ENCODE results near the gene BUD23.

The BUD23 gene

DNA sequence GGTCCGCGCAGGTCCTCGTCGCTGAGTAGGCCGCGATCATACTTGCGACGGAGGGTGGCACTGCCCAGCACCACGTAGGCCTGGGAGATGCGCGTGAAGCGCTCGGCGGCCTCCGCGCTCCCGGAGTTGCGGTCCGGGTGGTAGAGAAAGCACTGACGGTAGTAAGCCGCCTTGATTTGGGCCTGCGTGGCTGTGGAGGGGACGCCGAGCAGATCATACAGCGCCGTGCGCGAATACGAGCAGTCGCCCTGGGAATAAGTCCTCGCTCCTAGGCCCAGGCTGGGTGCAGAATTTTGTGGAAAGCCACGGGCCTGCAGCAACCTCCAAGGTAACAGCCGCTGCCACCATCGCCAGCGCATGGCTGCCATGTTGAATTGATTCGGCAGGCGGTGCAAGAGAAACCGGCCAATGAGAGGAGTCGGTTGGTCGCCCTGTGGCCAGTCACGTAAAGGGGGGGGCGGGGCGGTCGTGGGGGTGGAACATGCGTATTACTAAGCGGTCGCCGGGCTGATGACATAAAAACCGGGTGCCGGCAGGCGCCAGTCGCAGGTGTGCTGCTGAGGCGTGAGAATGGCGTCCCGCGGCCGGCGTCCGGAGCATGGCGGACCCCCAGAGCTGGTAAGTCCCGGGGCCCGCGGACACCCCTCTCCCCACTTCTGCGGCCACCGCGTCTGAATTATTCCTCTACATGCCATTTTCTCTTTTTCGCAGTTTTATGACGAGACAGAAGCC is at the start of gene BUD23, which contains the start of gene DNAJC30:
Gene BUD23, plus strand, starts transcription at position 542 of the 732 bp plus-strand sequence. Its CDS starts 29 bp downstream, at position 571.
Gene DNAJC30, minus strand, starts transcription at position 398 of the 732 bp plus-strand sequence. Its CDS starts 30 bp downstream, at position 368.
- Histone ChIP-seq H4K20me1 (ENCODE audit: insufficient read depth) (no peaks in the 10 kb centered on the region), H3K27ac (peak within 1 kb of the TSS; percentile 85), H3K4me1 (ENCODE audit: low read depth, poor library complexity, severe bottlenecking) (peaks cover 38% of the 10 kb centered on the region), H3K79me2 (ENCODE audit: insufficient read depth, low read depth) (peaks cover 75% of the 10 kb centered on the region), H3K9ac (peak within 1 kb of the TSS; percentile 98), H3K27me3 (ENCODE audit: insufficient read depth, low read depth) (no peaks in the 10 kb centered on the region), H3K4me2 (peak within 1 kb of the TSS; percentile 96), H3K36me3 (ENCODE audit: insufficient read depth) (peaks cover 5% of the 10 kb centered on the region; the same call in 1 of the 2 replicates), H3K4me3 (IDR thresholded peaks at IDR 0.05; ENCODE audit: insufficient read depth, low read depth, low read length) (no peak within 1 kb of the TSS), H2AFZ (ENCODE audit: low read depth) (peak within 1 kb of the TSS; percentile 99)
- TF ChIP-seq, protein P1, sequence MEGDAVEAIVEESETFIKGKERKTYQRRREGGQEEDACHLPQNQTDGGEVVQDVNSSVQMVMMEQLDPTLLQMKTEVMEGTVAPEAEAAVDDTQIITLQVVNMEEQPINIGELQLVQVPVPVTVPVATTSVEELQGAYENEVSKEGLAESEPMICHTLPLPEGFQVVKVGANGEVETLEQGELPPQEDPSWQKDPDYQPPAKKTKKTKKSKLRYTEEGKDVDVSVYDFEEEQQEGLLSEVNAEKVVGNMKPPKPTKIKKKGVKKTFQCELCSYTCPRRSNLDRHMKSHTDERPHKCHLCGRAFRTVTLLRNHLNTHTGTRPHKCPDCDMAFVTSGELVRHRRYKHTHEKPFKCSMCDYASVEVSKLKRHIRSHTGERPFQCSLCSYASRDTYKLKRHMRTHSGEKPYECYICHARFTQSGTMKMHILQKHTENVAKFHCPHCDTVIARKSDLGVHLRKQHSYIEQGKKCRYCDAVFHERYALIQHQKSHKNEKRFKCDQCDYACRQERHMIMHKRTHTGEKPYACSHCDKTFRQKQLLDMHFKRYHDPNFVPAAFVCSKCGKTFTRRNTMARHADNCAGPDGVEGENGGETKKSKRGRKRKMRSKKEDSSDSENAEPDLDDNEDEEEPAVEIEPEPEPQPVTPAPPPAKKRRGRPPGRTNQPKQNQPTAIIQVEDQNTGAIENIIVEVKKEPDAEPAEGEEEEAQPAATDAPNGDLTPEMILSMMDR (conservative IDR thresholded peaks at IDR 0.05; ENCODE audit: low read depth, low read length), result no peak; the same call in 1 of the 2 replicates

- Histone ChIP-seq H3K9ac (no peak overlapping the region), H3K4me2 (no peak overlapping the region), H3K4me3 (IDR thresholded peaks at IDR 0.05; ENCODE audit: insufficient read depth, low read depth, low read length) (no peak overlapping the region), H2AFZ (ENCODE audit: low read depth) (no peak overlapping the region), H4K20me1 (ENCODE audit: insufficient read depth) (no peaks in the 10 kb centered on the region), H3K27me3 (ENCODE audit: insufficient read depth, low read depth) (peaks cover 15% of the 10 kb centered on the region; the same call in 1 of the 2 replicates), H3K79me2 (ENCODE audit: insufficient read depth, low read depth) (no peaks in the 10 kb centered on the region), H3K27ac (no peak overlapping the region), H3K4me1 (ENCODE audit: low read depth, poor library complexity, severe bottlenecking) (peaks cover 7% of the 10 kb centered on the region), H3K36me3 (ENCODE audit: insufficient read depth) (no peaks in the 10 kb centered on the region)
- TF ChIP-seq, protein P1 (conservative IDR thresholded peaks at IDR 0.05; ENCODE audit: low read depth, low read length), result no peak
Measured at GRCh38 chr7:73633844-73634243, 49.6 kb upstream of the BUD23 start.

DNA sequence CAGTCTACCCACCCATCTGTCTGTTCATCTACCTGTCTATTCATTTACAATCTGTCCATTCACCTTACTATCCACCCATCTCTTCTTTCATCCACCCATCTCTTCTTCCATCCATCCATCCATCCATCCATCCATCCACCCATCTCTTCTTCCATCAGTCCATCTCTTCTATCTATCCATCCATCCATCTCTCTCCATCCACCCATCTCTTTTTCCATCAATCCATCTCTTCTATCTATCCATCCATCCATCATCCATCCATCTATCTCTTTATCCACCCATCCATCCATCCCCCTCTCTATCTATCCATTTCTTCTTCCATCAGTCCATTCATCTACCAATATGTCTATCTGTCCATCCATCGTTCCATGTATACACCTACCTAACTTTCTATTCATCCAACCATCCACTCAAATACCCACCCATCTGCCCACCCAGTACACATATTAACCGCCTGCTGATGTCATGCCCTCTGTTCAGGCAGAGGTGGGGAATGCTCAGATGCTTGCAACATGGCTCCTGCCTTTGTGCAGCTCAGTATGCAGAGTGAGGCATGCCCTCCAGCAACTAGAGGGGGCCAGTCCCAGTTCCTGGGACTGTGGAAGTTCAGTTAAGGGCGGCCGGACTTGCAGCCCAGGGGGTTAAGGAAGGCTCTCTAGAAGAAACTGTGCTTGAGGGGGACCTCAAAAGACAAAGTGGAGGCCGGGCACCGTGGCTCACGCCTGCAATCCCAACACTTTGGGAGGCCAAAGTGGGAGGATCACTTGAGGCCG is 47.8 kb upstream of the BUD23 start:
- H3K36me3 ChIP-seq (ENCODE audit: insufficient read depth), result no peaks in the 10 kb centered on the region
- no peaks in the 10 kb centered on the region for H4K20me1 ChIP-seq (ENCODE audit: insufficient read depth)
- H2AFZ ChIP-seq (ENCODE audit: low read depth), result 0 out of 2 replicates have a peak overlapping the region, but pooled peaks have one; percentile 8
- H3K27me3 ChIP-seq (ENCODE audit: insufficient read depth, low read depth), result peaks cover 9% of the 10 kb centered on the region; the same call in 1 of the 2 replicates
- H3K27ac ChIP-seq, result no peak overlapping the region
- no peak overlapping the region for H3K4me3 ChIP-seq (IDR thresholded peaks at IDR 0.05; ENCODE audit: insufficient read depth, low read depth, low read length)
- TF ChIP-seq, protein P1 (conservative IDR thresholded peaks at IDR 0.05; ENCODE audit: low read depth, low read length), result no peak
- no peak overlapping the region for H3K9ac ChIP-seq
- H3K4me1 ChIP-seq (ENCODE audit: low read depth, poor library complexity, severe bottlenecking), result peaks cover 7% of the 10 kb centered on the region
- H3K4me2 ChIP-seq, result no peak overlapping the region
- H3K79me2 ChIP-seq (ENCODE audit: insufficient read depth, low read depth), result no peaks in the 10 kb centered on the region

GRCh38 chr7:73638911-73639310 is 44.5 kb upstream of the BUD23 start:
- no peak overlapping the region for H3K27ac ChIP-seq
- H3K4me1 ChIP-seq (ENCODE audit: low read depth, poor library complexity, severe bottlenecking), result peaks cover 7% of the 10 kb centered on the region
- H3K4me3 ChIP-seq (IDR thresholded peaks at IDR 0.05; ENCODE audit: insufficient read depth, low read depth, low read length), result no peak overlapping the region
- H4K20me1 ChIP-seq (ENCODE audit: insufficient read depth), result no peaks in the 10 kb centered on the region
- no peaks in the 10 kb centered on the region for H3K79me2 ChIP-seq (ENCODE audit: insufficient read depth, low read depth)
- TF ChIP-seq, protein P1 (conservative IDR thresholded peaks at IDR 0.05; ENCODE audit: low read depth, low read length), result no peak
- H3K36me3 ChIP-seq (ENCODE audit: insufficient read depth), result no peaks in the 10 kb centered on the region
- peaks cover 6% of the 10 kb centered on the region; the same call in 1 of the 2 replicates for H3K27me3 ChIP-seq (ENCODE audit: insufficient read depth, low read depth)
- no peak overlapping the region for H3K4me2 ChIP-seq
- no peak overlapping the region for H2AFZ ChIP-seq (ENCODE audit: low read depth)
- H3K9ac ChIP-seq, result no peak overlapping the region
